HCT116 (cell line): ENCODE measurements around the gene CA10.

Experiments used
- POLR2A ChIP-seq: IDR thresholded peaks from 2 replicates; pipeline ENCODE4 v1.7.0; 2011; ENCODE audit warnings: borderline replicate concordance; ENCODE audit not compliant: insufficient read depth, insufficient read length; ENCODE audit errors: extremely low read depth
- TCF7L2 ChIP-seq: IDR thresholded peaks from 2 replicates; pipeline ENCODE4 v1.7.0; 2011; ENCODE audit warnings: borderline replicate concordance, inconsistent platforms; ENCODE audit not compliant: insufficient read depth, insufficient read length; ENCODE audit errors: extremely low read depth
- YY1 ChIP-seq: IDR thresholded peaks from 2 replicates; pipeline ENCODE4 v1.6.1; 2011; ENCODE audit warnings: low read length, low read depth, moderate library complexity, mild to moderate bottlenecking; ENCODE audit not compliant: insufficient replicate concordance; ENCODE audit errors: extremely low read depth
- TF ChIP-seq, protein P1 (sequence below): IDR thresholded peaks from 2 replicates; pipeline ENCODE4 v1.6.1; 2012
- TF ChIP-seq, protein P2 (sequence below), 3 experiments: fragments of 200-600 bp in 1 of 3; sonication (generic) in 1 of 3; IDR thresholded peaks in 2 of 3; conservative IDR thresholded peaks in 1 of 3; 2 replicates each; pipeline ENCODE4 v1.5.1; 2012 to 2017; ENCODE audit warnings: low read depth in 2 of 3, low read length in 2 of 3, antibody characterized with exemption in 1 of 3, borderline replicate concordance in 1 of 3, control low read depth in 1 of 3, mild to moderate bottlenecking in 1 of 3, mixed read lengths in 1 of 3, mixed run types in 1 of 3, moderate library complexity in 1 of 3; ENCODE audit not compliant: insufficient read depth in 1 of 3
- TF ChIP-seq, protein P3 (sequence below): IDR thresholded peaks from 2 replicates; pipeline ENCODE4 v1.6.1; 2012; ENCODE audit warnings: low read depth

DNA sequence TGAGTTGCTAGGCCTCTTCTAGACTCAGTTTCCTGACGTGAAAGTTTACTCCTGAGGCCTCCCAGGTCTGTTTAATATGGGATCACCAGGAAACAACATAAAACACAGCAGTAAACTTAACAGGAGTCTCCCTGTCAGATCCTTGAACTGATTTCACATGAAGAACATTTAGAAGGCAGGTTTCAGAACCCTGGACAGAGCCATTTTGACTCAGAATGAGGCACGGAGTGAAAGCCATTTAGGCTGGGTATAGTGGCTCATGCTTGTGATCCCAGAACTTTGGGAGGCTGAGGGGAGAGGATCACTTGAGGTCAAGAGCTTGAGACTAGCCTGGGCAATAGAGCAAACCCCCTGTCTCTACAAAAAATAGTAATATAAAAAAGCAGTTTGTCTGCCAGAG lies 289.1 kb downstream of the CA10 start:
- TF ChIP-seq, protein P1, sequence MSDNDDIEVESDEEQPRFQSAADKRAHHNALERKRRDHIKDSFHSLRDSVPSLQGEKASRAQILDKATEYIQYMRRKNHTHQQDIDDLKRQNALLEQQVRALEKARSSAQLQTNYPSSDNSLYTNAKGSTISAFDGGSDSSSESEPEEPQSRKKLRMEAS, result no peak
- TF ChIP-seq, protein P2, sequence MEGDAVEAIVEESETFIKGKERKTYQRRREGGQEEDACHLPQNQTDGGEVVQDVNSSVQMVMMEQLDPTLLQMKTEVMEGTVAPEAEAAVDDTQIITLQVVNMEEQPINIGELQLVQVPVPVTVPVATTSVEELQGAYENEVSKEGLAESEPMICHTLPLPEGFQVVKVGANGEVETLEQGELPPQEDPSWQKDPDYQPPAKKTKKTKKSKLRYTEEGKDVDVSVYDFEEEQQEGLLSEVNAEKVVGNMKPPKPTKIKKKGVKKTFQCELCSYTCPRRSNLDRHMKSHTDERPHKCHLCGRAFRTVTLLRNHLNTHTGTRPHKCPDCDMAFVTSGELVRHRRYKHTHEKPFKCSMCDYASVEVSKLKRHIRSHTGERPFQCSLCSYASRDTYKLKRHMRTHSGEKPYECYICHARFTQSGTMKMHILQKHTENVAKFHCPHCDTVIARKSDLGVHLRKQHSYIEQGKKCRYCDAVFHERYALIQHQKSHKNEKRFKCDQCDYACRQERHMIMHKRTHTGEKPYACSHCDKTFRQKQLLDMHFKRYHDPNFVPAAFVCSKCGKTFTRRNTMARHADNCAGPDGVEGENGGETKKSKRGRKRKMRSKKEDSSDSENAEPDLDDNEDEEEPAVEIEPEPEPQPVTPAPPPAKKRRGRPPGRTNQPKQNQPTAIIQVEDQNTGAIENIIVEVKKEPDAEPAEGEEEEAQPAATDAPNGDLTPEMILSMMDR (IDR thresholded peaks at IDR 0.05 in 2 of 3, conservative IDR thresholded peaks at IDR 0.05 in 1 of 3; ENCODE audit: borderline replicate concordance in 1 of 3, insufficient read depth in 1 of 3, low read depth in 2 of 3, low read length in 2 of 3), result no peak
- TF ChIP-seq, protein P3, sequence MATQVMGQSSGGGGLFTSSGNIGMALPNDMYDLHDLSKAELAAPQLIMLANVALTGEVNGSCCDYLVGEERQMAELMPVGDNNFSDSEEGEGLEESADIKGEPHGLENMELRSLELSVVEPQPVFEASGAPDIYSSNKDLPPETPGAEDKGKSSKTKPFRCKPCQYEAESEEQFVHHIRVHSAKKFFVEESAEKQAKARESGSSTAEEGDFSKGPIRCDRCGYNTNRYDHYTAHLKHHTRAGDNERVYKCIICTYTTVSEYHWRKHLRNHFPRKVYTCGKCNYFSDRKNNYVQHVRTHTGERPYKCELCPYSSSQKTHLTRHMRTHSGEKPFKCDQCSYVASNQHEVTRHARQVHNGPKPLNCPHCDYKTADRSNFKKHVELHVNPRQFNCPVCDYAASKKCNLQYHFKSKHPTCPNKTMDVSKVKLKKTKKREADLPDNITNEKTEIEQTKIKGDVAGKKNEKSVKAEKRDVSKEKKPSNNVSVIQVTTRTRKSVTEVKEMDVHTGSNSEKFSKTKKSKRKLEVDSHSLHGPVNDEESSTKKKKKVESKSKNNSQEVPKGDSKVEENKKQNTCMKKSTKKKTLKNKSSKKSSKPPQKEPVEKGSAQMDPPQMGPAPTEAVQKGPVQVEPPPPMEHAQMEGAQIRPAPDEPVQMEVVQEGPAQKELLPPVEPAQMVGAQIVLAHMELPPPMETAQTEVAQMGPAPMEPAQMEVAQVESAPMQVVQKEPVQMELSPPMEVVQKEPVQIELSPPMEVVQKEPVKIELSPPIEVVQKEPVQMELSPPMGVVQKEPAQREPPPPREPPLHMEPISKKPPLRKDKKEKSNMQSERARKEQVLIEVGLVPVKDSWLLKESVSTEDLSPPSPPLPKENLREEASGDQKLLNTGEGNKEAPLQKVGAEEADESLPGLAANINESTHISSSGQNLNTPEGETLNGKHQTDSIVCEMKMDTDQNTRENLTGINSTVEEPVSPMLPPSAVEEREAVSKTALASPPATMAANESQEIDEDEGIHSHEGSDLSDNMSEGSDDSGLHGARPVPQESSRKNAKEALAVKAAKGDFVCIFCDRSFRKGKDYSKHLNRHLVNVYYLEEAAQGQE, result peak; percentile 71
- TF ChIP-seq POLR2A (no peak), YY1 (no peak), TCF7L2 (no peak)
